ENCODE measurements around the gene EXOC6B. TPM values are rescaled to one million over a fixed set of nuclear protein-coding genes. Genes with fewer than 3 reads are reported as not detected.
"Not testable (repeated sequence)": the region's sequence is repeated elsewhere in the genome, so short reads cannot be mapped to it uniquely, and the experiment has no call there.

Gene EXOC6B
- total RNA-seq, 1 donor from 2014 or later, result 13.8 TPM

DNA sequence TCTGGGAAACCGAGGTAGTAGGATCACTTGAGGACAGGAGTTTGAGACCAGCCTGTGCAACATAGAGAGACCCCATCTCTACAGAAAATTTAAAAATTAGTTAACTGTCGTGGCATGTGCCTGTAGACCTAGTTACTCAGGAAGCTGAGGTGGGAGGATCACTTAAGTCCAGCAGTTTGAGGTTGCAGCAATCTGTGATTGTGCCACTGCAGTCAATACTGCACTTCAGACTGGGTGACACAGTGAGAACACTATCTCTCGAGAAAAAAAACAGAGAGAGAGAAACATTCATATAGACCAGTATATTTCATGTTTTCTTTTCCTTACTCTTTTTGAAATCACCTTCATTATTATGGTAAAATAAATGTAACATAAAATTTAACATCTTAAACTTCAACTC is 387.5 kb downstream of the EXOC6B start:
- ChIA-PET POLR2A (no interaction called here), CTCF (no interaction called here)
- no peaks in the 10 kb centered on the region for H3K4me1 Mint-ChIP-seq
- intact Hi-C loops (cut with micrococcal nuclease), result no loop called here
- peaks cover 19% of the 10 kb centered on the region for H3K9me3 Mint-ChIP-seq
- TF ChIP-seq, protein P1, sequence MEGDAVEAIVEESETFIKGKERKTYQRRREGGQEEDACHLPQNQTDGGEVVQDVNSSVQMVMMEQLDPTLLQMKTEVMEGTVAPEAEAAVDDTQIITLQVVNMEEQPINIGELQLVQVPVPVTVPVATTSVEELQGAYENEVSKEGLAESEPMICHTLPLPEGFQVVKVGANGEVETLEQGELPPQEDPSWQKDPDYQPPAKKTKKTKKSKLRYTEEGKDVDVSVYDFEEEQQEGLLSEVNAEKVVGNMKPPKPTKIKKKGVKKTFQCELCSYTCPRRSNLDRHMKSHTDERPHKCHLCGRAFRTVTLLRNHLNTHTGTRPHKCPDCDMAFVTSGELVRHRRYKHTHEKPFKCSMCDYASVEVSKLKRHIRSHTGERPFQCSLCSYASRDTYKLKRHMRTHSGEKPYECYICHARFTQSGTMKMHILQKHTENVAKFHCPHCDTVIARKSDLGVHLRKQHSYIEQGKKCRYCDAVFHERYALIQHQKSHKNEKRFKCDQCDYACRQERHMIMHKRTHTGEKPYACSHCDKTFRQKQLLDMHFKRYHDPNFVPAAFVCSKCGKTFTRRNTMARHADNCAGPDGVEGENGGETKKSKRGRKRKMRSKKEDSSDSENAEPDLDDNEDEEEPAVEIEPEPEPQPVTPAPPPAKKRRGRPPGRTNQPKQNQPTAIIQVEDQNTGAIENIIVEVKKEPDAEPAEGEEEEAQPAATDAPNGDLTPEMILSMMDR (IDR thresholded peaks at IDR 0.05), result no peak
- no peak overlapping the region for H3K27ac Mint-ChIP-seq
- peaks cover 4% of the 10 kb centered on the region for H3K36me3 Mint-ChIP-seq (ENCODE audit: low read depth)
- no peak overlapping the region for H3K4me3 Mint-ChIP-seq
- DNase-seq, result no peak
- ATAC-seq (ENCODE audit: low read depth), result no peak
- H3K27me3 Mint-ChIP-seq, result no peaks in the 10 kb centered on the region

DNA sequence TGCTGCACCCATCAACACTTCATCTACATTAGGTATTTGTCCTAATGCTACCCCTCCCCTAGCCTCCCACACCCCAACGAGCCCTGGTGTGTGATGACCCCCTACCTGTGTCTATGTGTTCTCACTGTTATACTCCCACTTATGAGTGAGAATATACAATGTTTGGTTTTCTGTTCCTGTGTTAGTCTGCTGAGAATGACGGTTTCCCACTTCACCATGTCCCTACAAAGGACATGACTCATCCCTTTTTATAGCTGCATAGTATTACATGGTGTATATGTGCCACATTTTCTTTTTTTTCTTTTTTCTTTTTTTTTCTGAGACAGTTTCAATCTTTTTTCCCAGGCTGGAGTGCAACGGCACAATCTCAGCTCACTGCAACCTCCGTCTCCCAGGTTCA is 394.1 kb downstream of the EXOC6B start:
- Mint-ChIP-seq H3K4me1 (no peaks in the 10 kb centered on the region), H3K27ac (no peak overlapping the region), H3K9me3 (peaks cover 14% of the 10 kb centered on the region), H3K27me3 (no peaks in the 10 kb centered on the region), H3K4me3 (no peak overlapping the region), H3K36me3 (ENCODE audit: low read depth) (no peaks in the 10 kb centered on the region)
- ATAC-seq (ENCODE audit: low read depth), result no peak
- CTCF ChIA-PET, result no interaction called here
- intact Hi-C loops (cut with micrococcal nuclease), result no loop called here
- DNase-seq, result no peak
- TF ChIP-seq, protein P1 (IDR thresholded peaks at IDR 0.05), result no peak
- POLR2A ChIA-PET, result no interaction called here

DNA sequence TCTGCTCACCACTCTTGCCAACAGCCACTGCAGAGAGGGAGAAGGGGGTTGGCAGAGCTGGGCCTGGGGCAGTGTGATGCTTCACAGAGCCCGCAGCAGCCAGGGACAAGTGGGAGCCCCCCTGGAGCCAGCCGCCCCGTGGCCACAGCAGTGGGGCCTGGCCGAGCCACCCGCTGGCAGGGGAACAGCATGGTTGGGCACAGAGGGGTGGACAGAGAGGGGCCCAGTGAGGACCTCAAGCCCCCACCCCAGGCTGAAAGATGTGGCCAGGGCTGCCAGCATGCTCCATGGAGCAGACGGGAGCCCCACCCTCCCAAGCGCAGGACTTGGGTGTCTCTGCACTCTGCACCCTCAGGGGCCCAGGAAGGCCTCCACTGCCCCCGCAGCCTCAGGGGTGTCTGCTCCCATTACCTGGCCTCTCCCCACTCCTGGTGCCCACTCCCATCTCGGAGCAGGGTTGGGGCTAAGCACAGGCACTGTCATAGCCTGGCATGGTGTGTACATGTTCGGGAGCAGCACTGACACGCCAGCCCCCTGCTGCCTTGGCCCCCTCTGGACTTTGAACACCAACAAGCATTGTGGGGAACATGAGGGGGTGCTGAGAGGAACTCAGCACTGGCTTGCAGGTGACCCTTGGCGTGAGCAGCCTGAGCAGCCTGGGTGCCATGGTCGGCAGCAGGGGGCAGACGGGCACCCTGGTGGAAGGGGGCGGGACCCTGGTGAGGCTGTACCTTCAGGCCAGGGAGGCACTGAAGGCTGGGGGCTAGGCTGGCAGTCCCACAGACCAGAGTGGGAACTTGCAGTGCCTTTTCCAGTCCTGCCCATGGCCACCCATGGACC is 398.6 kb downstream of the EXOC6B start:
- ChIA-PET CTCF (no interaction called here), POLR2A (no interaction called here)
- no peaks in the 10 kb centered on the region for H3K27me3 Mint-ChIP-seq
- no peaks in the 10 kb centered on the region for H3K4me1 Mint-ChIP-seq
- TF ChIP-seq, protein P1 (IDR thresholded peaks at IDR 0.05), result no peak
- H3K27ac Mint-ChIP-seq, result no peak overlapping the region
- DNase-seq, result no peak
- peaks cover 11% of the 10 kb centered on the region for H3K36me3 Mint-ChIP-seq (ENCODE audit: low read depth)
- intact Hi-C loops (cut with micrococcal nuclease), result no loop called here
- no peak overlapping the region for H3K4me3 Mint-ChIP-seq
- ATAC-seq (ENCODE audit: low read depth), result no peak
- H3K9me3 Mint-ChIP-seq, result no peaks in the 10 kb centered on the region

DNA sequence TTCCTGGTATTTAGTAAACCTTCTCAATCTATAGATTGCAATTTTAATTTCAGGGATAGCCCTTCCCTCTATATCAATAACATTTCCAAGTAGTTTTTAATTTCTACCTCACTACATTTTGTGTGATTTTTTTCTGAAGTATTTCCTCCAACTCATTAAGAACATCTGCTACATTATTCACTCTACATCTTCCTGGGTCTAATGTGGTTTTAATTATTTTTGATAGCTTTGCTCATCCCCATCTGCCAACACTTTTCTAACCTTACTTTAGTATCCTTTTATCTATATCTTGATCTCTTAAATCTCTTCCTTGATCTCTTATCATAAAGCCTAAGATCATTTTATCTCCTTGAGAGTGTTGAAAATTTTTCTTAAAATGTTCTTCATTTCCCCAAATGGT is 399.8 kb downstream of the EXOC6B start:
- no peak overlapping the region for H3K27ac Mint-ChIP-seq
- peaks cover 12% of the 10 kb centered on the region for H3K36me3 Mint-ChIP-seq (ENCODE audit: low read depth)
- no peaks in the 10 kb centered on the region for H3K27me3 Mint-ChIP-seq
- no peak for DNase-seq
- ChIA-PET CTCF (interaction anchor here (0.6 kb wide), 1 partner anchor 108 kb away, joined by 3 read pairs; no protein-coding TSS in a partner anchor), POLR2A (no interaction called here)
- peaks cover 1% of the 10 kb centered on the region for H3K9me3 Mint-ChIP-seq
- no peak overlapping the region for H3K4me3 Mint-ChIP-seq
- H3K4me1 Mint-ChIP-seq, result no peaks in the 10 kb centered on the region
- TF ChIP-seq, protein P1 (IDR thresholded peaks at IDR 0.05), result no peak
- ATAC-seq (ENCODE audit: low read depth), result no peak
- intact Hi-C loops (cut with micrococcal nuclease), result no loop called here

DNA sequence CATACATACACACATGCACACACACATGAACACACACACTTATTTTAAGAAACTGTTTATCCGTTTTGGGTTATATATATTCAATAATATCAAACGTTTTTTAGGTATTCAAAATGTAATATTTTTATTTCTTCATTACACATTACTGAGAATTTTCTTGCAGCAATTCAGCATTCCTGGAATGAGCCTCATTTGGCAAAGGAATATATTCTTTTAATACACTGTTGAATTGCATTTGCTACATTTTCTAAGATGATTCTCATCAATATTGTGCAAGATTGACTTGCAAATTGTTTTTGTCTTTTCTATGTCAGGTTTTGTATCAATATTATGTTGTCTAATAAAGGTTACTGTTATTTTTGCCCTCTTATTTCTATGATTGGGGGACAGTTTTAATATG is 402.1 kb downstream of the EXOC6B start:
- intact Hi-C loops (cut with micrococcal nuclease), result no loop called here
- Mint-ChIP-seq H3K4me1 (no peaks in the 10 kb centered on the region), H3K36me3 (ENCODE audit: low read depth) (peaks cover 12% of the 10 kb centered on the region), H3K9me3 (peaks cover 9% of the 10 kb centered on the region), H3K27ac (no peak overlapping the region), H3K4me3 (no peak overlapping the region), H3K27me3 (no peaks in the 10 kb centered on the region)
- TF ChIP-seq, protein P1 (IDR thresholded peaks at IDR 0.05), result no peak
- DNase-seq, result no peak
- ATAC-seq (ENCODE audit: low read depth), result no peak
- POLR2A ChIA-PET, result interaction anchor here (0.6 kb wide), 1 partner anchor 1190 kb away, joined by 4 read pairs; no protein-coding TSS in a partner anchor
- CTCF ChIA-PET, result no interaction called here

DNA sequence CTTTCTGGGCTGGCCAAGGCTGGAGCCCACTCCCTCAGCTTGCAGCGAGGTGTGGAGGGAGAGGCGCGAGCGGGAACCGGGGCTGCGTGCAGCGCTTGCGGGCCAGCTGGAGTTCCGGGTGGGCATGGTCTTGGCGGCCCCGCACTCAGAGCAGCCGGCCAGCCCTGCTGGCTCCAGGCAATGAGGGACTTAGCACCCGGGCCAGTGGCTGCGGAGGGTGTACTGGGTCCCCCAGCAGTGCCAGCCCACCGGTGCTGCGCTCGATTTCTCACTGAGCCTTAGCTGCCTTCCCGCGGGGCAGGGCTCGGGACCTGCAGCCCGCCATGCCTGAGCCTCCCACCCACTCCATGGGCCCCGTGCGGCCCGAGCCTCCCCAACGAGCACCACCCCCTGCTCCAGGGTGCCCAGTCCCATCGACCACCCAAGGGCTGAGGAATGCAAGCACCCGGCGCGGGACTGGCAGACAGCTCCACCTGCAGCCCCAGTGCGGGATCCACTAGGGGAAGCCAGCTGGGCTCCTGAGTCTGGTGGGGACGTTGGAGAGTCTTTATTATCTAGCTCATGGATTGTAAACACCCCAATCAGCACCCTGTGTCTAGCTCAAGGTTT is 404.0 kb downstream of the EXOC6B start:
- H3K4me1 Mint-ChIP-seq; ATAC-seq (ENCODE audit: low read depth); H3K27ac Mint-ChIP-seq; H3K27me3 Mint-ChIP-seq; POLR2A ChIA-PET; CTCF ChIA-PET; H3K4me3 Mint-ChIP-seq; DNase-seq; intact Hi-C loops (cut with micrococcal nuclease): not testable (repeated sequence)
- Mint-ChIP-seq H3K9me3 (peaks cover 11% of the 10 kb centered on the region), H3K36me3 (ENCODE audit: low read depth) (peaks cover 12% of the 10 kb centered on the region)

All from activated B cell treated with CpG ODN at 0.5 μM for 24 hours (primary cell).